GM19324 (cell line): Measurements from ENCODE around the gene ARFRP1.

Experiments used
- ATAC-seq: cut with Tn5 transposase; IDR thresholded peaks from one replicate; pipeline ENCODE4 v1.9.1; 2021; ENCODE audit warnings: mild to moderate bottlenecking, moderate library complexity; ENCODE audit not compliant: unreplicated experiment, low FRiP score

The ARFRP1 gene

DNA sequence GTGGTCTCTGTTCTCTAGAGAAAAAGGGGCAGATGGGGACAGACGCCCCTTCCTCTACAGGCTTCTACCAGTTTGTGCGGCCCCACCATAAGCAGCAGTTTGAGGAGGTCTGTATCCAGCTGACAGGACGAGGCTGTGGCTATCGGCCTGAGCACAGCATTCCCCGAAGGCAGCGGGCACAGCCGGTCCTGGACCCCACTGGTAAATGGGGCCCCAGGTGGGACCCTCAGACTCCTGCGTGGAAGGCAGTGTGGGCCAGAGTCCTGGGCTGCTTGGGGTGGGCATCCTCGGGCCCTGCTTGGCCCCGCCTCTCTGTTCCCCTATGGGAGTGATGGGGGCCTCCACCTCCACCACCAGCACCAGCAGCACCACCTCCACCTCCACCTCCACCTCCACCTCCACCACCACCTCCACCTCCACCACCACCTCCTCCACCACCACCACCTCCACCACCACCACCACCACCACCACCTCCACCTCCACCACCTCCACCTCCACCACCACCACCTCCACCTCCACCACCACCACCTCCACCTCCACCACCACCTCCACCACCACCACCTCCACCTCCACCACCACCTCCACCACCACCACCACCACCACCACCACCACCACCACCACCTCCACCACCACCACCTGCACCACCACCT, 14.6 kb downstream of the ARFRP1 start:
- no peak for ATAC-seq

DNA sequence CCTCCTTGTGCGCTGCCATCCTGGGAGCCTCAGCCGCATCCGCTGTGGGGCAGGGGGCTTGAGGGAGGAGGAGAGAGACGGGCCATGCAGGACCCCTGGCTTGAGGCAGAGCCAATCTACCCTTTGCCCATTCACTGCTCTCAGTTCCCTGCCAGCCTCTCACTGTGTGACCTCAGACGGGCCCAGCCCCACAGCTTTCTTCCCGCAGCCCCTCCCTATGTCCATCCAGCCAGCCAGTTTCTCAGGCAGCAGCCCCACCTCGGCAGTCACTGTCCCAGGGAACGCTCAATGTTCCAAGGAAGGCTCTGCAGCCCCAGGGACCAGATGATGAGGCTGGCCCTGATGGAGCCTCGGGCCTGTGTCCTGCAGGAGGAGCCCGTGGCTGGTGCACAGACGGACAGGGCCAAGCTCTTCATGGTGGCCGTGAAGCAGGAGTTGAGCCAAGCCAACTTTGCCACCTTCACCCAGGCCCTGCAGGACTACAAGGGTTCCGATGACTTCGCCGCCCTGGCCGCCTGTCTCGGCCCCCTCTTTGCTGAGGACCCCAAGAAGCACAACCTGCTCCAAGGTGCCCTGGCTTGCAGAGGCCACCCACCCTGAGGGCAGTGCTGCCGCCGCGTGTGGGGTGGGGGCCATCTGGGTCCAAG, 15.2 kb downstream of the ARFRP1 start:
- ATAC-seq = no peak

DNA sequence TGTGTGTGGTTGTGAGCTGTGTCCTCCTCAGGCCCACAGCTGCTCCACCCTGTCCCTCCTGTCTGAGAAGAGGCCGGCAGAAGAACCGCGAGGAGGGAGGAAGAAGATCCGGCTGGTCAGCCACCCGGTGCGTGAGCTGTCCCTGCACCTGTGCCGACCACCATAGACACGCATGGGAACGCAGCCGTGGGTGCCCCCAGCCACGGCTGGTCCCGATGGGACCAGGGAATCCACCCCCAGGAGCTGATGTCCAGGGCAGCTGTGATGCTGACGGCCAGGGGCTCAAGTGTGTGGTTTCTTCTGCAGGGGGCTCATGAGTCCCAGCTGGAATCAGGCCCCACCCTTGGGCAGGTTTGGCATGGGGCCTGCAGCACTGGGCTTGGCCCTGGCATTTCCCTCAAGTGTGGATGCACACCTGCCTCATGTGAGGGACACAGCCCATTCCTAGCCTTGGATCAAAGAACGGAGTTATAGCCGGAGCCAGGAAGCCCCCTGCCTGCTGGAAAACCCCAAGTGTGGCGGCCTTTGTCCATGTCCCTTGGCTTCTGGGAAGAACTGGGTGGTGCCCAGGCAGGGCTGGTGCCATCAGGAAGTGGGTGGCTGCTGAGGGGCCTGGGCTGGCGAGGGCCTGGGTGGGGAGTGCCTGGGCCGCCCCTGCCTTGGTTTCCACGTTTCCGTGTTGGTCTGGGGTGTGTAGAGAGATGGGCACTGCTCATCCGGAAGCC, 15.9 kb downstream of the ARFRP1 start:
- ATAC-seq = no peak

DNA sequence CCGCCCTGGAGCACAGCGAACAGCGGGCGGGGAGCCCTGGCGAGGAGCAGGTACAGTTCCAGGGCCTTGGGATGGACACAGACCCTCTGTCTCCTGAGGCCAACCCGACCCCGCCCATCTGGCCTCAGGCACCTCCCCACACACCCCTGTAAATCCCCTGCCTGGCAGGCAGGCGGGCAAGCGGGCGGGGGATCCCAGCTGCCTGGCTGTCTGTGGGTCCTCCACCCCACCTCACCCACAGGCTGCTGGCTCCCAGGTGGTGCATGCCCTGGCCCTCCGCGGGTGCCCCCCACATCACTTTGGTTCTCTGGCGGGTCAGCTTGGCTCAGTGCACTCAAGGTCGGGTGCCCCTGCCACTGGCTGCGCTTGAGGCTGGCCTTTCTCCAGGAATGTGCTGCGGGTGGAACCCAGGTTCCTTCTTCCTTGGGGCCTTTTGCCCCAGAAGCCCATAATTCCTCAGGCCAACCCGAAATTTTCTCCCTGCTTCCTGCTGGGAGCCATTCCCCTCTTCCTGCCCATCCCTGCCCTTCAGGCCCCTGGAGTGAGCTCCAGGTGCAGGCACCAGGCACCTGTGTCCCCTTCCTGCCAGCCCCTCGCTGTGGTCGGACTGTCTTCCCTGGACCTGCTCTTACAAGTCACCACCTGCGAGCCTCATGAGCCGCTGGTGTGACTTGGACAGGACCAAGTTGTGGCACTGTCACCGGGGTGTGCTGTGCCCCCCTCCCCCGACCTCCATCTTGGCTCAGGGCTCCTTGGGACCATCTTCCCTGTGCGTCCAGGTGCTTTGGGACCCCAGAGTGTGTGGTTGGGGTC, 16.7 kb downstream of the ARFRP1 start:
- no peak for ATAC-seq

DNA sequence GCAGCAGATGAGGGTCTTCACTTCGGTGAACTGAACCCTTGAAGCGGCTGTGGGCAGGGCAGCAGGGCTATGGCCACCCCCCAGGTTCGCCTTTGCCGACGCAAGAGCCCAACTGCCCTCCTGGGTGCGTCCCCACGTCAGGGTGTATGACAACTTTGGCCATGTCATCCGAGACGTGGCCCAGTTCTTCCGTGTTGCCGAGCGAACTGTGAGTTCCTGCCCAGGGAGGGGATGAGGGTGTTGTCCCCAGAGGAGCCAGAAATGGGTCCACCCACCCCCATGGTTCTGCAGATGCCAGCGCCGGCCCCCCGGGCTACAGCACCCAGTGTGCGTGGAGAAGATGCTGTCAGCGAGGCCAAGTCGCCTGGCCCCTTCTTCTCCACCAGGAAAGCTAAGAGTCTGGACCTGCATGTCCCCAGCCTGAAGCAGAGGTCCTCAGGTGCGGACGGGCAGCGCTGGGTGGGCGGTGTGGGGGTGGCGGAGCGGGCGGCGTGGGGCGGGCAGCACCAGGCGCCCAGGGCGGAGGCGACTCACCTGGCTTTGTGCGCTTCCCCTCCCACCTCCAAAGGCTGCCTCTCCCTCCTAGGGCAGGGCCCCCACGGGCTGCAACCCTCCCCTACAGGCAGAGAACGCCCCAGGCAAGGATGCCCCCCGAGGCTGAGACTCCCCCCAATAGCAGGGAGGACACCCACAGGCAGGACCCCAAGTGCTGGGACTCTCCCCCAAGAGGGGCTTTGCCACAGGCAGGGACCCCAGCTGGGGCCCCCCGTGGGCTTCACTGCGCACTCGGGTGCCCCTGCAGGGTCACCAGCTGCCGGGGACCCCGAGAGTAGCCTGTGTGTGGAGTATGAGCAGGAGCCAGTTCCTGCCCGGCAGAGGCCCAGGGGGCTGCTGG, 17.5 kb downstream of the ARFRP1 start:
- ATAC-seq = no peak

DNA sequence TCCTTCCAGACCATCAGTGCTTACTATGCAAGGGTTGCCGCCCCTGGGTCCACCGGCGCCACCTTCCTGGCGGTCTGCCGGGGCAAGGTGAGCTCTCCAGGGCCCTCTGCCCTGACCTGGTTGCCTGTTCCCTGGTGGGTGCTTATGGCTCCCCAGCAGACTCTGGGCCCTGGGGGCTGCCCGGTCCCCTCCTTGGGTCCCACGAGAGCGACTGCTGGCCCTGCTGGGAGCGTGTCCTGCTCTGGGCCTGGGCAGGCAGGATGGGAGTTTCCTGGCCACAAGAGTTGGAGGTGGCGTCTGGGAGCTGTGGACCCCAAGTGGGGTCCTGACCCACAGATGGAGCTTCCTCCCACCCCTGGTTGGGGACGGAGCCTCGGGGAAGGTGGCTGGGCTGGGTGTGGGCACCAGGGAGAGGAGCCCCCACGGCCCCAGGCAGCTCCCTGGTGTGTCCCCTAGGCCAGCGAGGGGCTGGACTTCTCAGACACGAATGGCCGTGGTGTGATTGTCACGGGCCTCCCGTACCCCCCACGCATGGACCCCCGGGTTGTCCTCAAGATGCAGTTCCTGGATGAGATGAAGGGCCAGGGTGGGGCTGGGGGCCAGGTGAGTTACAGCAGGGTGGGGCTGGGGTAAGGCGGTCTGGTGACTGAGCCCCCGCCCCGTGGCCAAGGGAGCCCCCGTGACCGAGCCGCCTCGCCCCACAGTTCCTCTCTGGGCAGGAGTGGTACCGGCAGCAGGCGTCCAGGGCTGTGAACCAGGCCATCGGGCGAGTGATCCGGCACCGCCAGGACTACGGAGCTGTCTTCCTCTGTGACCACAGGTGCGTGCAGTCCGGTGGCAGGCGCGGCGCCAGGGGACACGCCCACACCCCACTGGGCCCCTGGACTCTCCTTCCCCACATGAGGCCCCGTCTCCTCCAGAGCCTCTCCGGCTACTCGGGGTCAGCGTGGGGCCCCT, 18.5 kb downstream of the ARFRP1 start:
- no peak for ATAC-seq

DNA sequence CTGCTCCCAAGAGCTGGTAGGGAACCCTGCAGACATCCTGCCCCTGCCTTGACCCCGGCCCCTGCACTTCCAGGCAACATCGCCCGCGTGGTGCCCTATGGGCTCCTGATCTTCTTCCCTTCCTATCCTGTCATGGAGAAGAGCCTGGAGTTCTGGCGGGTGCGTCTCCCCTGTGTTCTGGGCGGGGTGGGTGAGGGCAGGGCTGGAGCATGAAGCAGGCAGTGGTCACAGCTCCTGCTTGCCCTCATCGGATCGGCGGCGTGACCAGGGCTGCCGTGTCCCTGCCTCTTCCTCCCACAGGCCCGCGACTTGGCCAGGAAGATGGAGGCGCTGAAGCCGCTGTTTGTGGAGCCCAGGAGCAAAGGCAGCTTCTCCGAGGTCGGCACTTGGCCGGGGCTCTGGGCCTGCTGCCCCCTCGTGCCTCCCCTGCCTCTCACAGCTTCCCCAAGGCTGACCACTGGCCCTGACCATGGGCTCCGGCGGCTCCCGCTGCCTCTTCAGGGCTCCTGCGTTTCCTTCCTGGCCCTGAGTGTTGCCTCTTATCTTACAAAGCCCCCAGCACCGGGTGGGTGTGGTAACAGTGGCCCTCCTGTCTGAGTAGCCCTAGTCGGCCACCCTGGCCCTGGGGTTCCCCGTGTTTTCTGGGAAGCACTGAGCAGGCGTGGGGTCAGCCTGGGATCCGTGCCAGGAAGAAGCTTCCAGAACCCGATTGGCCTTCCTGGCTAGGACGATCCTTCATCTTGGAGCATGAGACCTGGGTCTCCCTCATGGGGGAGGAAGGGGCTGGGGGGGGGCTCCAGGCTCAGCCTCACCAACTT, 19.3 kb downstream of the ARFRP1 start:
- no peak for ATAC-seq

DNA sequence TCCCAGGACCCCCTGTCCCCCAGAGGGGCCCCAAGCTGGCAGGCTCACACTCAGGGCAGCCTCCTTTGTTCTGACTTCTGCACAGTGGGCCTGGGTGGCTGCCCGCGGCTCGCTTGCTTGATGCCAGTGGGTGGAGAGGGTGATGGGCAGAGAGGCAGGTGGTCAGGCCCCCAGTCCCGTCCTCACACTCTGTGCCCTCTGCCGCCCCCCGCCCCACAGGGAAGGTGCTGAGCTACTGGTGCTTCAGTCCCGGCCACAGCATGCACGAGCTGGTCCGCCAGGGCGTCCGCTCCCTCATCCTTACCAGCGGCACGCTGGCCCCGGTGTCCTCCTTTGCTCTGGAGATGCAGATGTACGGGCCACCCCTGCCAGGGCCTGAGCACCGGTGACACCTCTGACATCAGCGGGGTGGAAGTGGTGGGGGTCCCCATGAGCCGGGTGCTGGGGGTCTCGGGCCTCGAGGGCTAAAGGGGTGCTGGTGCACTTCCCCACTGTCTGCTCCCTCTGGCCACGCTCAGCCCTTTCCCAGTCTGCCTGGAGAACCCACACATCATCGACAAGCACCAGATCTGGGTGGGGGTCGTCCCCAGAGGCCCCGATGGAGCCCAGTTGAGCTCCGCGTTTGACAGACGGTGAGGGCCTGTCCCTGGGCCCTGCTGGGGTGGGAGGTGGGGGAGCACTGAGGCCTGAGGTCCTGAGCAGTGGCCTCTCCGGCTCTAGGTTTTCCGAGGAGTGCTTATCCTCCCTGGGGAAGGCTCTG, 20.2 kb downstream of the ARFRP1 start:
- no peak for ATAC-seq

DNA sequence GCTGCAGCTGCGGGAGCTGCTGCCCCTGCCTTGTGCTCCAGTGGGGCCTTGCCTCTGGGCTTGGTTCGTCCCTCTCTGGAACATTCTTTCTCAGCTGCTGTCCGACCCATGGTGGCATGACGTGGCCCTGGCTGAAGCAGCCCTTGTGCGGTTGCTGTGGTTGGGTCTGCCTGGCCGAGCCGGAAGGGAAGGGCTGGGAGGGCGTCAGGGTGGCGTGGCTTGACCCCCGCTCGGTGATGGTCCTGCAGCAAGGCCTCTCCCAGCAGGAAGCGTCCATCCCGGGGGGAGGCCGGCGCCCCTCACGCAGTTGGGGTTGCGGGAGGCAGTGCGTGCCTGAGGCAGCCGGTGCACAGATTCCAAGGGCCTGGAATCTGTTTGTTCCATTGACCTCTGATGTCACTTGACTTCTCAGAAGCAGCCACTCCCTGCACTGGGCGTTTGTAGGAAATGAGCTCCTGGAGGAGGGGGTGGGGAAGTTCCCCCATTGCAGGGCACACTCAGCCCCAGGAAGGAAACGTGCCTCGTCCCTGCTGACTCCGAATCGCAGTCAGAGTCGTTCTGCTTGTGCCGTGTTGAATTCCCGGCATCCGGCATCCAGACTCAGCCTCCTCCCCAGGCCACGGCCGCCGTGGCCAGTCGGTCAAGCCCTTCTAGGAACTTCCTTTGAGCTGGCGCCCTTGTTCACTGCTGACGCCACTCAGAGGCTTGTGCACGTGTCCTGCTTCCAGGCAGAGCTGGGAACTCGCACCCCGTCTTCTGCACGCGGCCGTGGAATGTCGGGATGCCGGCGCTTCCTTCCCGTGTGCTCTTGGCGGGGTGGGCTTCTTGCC, 21.1 kb downstream of the ARFRP1 start:
- no peak for ATAC-seq

DNA sequence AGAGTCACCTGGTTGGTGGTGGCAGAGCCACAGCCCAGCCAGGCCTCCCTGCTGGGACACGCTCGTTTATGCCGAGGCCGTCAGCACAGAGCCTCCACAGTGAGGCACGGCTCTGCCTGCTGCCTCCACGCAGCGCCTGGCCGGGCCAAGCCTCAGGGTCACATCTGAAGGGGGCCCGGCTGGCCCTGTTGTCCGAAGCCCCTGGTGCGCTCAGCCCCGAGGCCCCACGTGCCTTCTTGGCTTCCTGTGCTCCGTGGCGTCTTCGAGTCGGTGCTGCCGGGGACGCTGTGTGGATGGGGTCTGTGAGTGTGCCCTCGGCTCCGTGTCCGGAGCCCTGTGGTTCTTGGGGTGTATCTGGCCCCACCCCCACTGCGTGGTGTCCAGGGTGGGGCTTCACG, 21.7 kb downstream of the ARFRP1 start:
- ATAC-seq = no peak

DNA sequence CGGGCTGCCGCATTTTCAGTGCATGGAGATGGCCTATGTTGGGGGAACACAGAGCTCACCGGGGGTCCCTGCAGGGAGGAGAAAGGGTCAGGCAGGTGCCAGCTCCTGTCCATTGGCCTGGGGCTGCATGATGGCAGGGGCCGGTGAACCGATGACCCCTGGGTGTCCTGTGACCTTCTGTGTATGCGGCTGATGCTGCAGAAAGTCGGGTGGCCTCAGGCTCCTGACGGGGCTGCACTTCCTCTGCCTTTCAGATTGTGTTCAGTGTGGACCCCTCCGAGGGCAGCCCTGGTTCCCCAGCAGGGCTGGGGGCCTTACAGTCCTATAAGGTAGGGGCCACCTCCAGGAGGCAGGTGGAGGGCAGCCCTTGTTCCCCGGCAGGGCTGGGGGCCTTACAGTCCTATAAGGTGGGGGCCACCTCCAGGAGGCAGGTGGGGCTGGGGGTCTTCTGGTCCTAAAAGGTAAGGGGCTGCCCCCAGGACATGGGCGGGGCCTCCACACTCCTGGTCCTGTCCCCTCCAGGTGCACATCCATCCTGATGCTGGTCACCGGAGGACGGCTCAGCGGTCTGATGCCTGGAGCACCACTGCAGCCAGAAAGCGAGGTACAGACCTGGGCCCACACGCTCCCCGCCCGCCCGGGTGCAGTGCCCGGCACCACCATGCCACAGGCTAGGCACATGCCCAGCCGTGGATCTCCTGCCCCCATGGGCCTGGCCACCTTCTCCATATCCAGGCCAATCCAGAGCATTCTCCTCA, 22.3 kb downstream of the ARFRP1 start:
- no peak for ATAC-seq

DNA sequence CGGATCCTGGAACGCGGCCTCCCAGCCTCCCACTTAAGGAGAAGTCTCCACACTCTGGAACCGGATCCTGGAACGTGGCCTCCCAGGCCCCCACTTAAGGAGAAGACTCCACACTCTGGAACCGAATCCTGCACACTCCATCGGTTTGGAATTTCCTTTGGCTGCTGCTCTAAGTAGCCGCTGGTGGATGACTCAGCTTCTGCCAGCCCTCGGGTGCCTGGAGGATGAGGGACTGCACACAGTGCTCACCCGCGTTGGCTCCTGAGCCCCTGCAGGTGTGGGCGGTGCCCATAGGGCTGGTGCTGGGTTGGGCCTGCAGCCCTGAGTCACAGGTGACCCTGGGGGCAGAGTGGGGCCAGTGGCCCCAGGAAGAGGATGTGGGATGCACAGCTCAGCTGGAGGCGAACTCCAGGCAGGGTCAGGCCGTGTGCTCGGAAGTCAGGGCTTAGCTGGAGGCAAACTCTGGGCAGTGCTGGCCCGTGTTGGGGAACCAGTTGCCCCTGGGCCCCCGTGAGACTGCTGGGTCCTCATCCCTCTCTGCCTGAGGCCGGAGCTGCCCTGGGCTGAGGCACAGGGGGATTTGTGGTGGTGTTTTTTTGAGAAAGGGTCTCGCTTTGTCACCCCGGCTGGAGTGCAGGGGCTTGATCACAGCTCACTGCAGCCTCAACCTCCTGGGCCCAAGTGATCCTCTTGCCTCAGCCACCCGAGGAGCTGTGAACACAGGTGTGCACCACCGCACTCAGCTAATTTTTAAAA, 25.2 kb downstream of the ARFRP1 start:
- ATAC-seq = no peak

DNA sequence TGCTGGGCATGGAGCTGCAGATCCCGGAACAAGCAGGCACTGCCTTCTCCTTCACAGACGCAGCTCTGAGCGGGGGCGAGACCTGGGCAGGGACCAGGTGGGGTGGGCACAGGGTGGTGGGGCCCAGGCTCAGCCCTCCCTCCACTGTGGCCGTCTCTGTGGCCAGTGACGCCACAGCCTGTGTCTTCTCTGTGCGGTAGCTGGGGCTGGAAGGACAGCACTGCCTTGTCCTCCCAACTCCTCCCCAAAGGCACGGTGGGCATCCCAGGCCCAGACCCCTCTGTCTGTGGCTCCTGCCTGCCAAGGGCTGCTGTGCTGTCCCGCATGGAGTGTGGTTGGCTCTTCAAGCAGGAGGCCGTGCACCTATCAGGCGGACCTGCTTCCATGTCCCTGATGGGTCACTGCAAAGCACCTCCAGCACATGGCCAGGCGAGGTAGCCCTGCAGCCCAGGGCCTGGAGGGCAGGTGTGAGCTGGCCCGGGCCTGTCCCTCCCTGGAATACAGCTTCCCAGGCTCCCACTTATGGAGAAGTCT, 26.1 kb downstream of the ARFRP1 start:
- ATAC-seq = no peak

DNA sequence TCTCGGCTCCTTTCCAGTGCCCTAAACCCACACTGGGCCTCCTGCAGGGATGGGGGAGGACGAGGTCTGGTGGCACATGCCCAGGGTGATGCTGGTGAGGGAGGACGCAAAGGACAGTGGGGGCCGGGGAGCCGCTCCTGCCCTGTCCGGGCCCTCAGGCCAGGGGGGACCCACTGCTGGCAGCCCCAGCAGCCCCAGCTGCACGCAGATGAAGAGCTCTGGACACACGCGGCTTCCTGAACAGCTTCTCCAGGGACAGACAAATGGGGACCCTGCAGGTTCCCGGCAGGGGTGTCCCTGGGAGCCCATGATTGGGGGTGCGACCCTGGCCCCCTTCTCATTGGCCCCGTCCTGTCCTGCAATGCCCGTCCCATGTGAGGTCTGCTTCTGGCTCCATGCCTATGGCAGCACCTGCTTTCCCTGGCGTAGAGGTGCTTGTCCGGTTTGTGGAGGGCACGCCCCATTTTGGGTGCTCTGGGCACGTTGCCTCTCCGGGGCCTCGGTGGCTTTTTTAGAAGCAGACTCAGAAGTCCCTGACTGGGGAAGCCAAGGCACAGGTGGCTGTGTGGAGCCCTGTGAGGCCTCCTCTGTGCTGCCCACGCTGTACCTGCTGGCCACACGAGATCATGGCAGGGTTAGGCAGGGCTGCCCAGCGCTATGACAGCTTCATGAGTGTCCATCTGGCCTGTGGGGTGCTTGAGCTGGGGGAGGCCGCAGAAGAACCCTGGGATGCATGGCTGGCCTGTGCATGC, 26.7 kb downstream of the ARFRP1 start:
- no peak for ATAC-seq
